Astrocyte (in vitro differentiated cells and primary cell): ENCODE measurements around the gene CD27. TPM values are rescaled to one million over a fixed set of nuclear protein-coding genes. Genes with fewer than 3 reads are reported as not detected.

Experiments used
- DNase-seq: peaks from one replicate; pipeline ENCODE4 v3.0.0-alpha.2; 2010; ENCODE audit warnings: low read depth
- FAIRE-seq: peaks from 2 replicates; lab custom pipeline; 2011; peaks lifted over from hg19 to GRCh38; lab: Jason Lieb, UNC
- H2AFZ ChIP-seq: 2 replicates; pipeline ENCODE4 v1.6.0; 2012; ENCODE audit warnings: low read depth, low read length, inconsistent platforms
- H3K27ac ChIP-seq: 2 replicates; pipeline ENCODE4 v1.5.1; 2011; ENCODE audit warnings: low read depth, low read length, inconsistent platforms
- H3K27me3 ChIP-seq: 2 replicates; pipeline ENCODE4 v1.6.0; 2011; ENCODE audit warnings: low read length, inconsistent platforms; ENCODE audit not compliant: insufficient read depth
- H3K36me3 ChIP-seq: 2 replicates; pipeline ENCODE4 v1.5.1; 2011; ENCODE audit warnings: low read length, inconsistent platforms; ENCODE audit not compliant: insufficient read depth
- H3K4me1 ChIP-seq: 2 replicates; pipeline ENCODE4 v1.5.1; 2011; ENCODE audit warnings: low read length, inconsistent platforms; ENCODE audit not compliant: insufficient read depth
- H3K4me2 ChIP-seq: 2 replicates; pipeline ENCODE4 v1.6.0; 2012; ENCODE audit warnings: low read length, inconsistent platforms
- H3K4me3 ChIP-seq: 2 replicates; pipeline ENCODE4 v1.5.1; 2011; ENCODE audit warnings: low read depth, mild to moderate bottlenecking, low read length, inconsistent platforms; ENCODE audit not compliant: insufficient read depth
- H3K79me2 ChIP-seq: 2 replicates; pipeline ENCODE4 v1.6.0; 2012; ENCODE audit warnings: mild to moderate bottlenecking, low read length, inconsistent platforms; ENCODE audit not compliant: insufficient read depth
- H3K9ac ChIP-seq: 2 replicates; pipeline ENCODE4 v1.6.0; 2012; ENCODE audit warnings: mild to moderate bottlenecking, low read length, inconsistent platforms
- H3K9me3 ChIP-seq: 2 replicates; pipeline ENCODE4 v1.5.1; 2012; ENCODE audit warnings: low read depth, mild to moderate bottlenecking, low read length, inconsistent platforms; ENCODE audit not compliant: insufficient read depth
- H4K20me1 ChIP-seq: 2 replicates; pipeline ENCODE4 v1.6.0; 2012; ENCODE audit warnings: low read length, inconsistent platforms; ENCODE audit not compliant: insufficient read depth
- H3K27ac Mint-ChIP-seq: one replicate; pipeline ENCODE4 v1.8.0; 2021; ENCODE audit warnings: mild to moderate bottlenecking, mixed read lengths; ENCODE audit not compliant: unreplicated experiment
- H3K27me3 Mint-ChIP-seq: one replicate; pipeline ENCODE4 v1.8.0; 2021; ENCODE audit warnings: low read depth, mixed read lengths; ENCODE audit not compliant: unreplicated experiment
- H3K36me3 Mint-ChIP-seq: one replicate; pipeline ENCODE4 v1.8.0; 2021; ENCODE audit warnings: low read depth, mixed read lengths; ENCODE audit not compliant: unreplicated experiment
- H3K4me1 Mint-ChIP-seq: one replicate; pipeline ENCODE4 v1.8.0; 2021; ENCODE audit warnings: low read depth, mixed read lengths; ENCODE audit not compliant: unreplicated experiment
- H3K4me3 Mint-ChIP-seq: one replicate; pipeline ENCODE4 v1.8.0; 2021; ENCODE audit warnings: mild to moderate bottlenecking, moderate library complexity, mixed read lengths; ENCODE audit not compliant: unreplicated experiment
- H3K9me3 Mint-ChIP-seq: one replicate; pipeline ENCODE4 v1.8.0; 2021; ENCODE audit warnings: mild to moderate bottlenecking, mixed read lengths; ENCODE audit not compliant: unreplicated experiment
- CTCF ChIP-seq: IDR thresholded peaks from 2 replicates; pipeline ENCODE4 v1.5.1; 2011; ENCODE audit warnings: low read depth, mild to moderate bottlenecking, inconsistent platforms, low read length, moderate library complexity; ENCODE audit not compliant: insufficient read depth
- EZH2 ChIP-seq: IDR thresholded peaks from 2 replicates; pipeline ENCODE4 v1.6.1; 2012; ENCODE audit warnings: mild to moderate bottlenecking, low read length, inconsistent platforms; ENCODE audit not compliant: insufficient read depth
- total RNA-seq: library from RNA; stranded (reverse); gene quantifications from 2 replicates; pipeline ENCODE4 v1.2.1, GENCODE V29; 2021

Gene CD27
- total RNA-seq, 1 donor from 2014 or later, result not detected

DNA sequence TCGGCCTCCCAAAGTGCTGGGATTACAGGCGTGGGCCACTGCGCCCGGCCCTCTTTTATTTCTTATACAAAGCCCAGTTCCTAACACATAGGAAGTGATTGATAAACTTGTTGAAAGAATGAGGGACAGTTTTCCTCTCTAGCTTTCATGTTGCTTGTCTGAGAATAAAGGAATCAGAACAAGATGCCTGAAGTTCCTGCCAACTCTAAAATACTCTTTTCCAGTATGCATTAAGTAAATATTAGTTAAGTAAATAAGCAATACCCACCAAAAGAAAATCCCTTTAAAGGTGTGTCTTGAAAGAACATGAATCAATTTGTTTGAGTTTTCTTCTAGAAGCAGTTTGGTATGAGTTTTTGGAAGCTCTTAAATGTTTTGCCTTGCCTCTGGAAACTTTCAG is 24.4 kb upstream of the CD27 start:
- no peak overlapping the region for H3K27ac ChIP-seq
- no peaks in the 10 kb centered on the region for H4K20me1 ChIP-seq
- no peaks in the 10 kb centered on the region for H3K9me3 ChIP-seq
- FAIRE-seq (no peak), DNase-seq (no peak)
- no peak overlapping the region for H3K9ac ChIP-seq
- TF ChIP-seq EZH2, result no peak
- no peak for TF ChIP-seq CTCF
- no peak overlapping the region for H3K4me2 ChIP-seq
- H3K4me1 ChIP-seq, result no peaks in the 10 kb centered on the region
- Mint-ChIP-seq H3K4me1 (no peaks in the 10 kb centered on the region), H3K9me3 (peaks cover 3% of the 10 kb centered on the region), H3K36me3 (no peaks in the 10 kb centered on the region), H3K4me3 (no peak overlapping the region), H3K27ac (no peak overlapping the region), H3K27me3 (peaks cover 4% of the 10 kb centered on the region)
- H3K4me3 ChIP-seq, result no peak overlapping the region
- H3K36me3 ChIP-seq, result no peaks in the 10 kb centered on the region
- H3K79me2 ChIP-seq, result no peaks in the 10 kb centered on the region
- no peaks in the 10 kb centered on the region for H3K27me3 ChIP-seq
- H2AFZ ChIP-seq, result no peak overlapping the region

- Histone ChIP-seq H3K27me3 (no peaks in the 10 kb centered on the region), H3K4me2 (no peak overlapping the region), H2AFZ (no peak overlapping the region), H3K36me3 (no peaks in the 10 kb centered on the region), H4K20me1 (no peaks in the 10 kb centered on the region), H3K9ac (no peak overlapping the region), H3K9me3 (no peaks in the 10 kb centered on the region), H3K4me1 (no peaks in the 10 kb centered on the region), H3K27ac (no peak overlapping the region), H3K4me3 (no peak overlapping the region), H3K79me2 (no peaks in the 10 kb centered on the region)
- peaks cover 2% of the 10 kb centered on the region for H3K4me1 Mint-ChIP-seq
- no peaks in the 10 kb centered on the region for H3K9me3 Mint-ChIP-seq
- TF ChIP-seq CTCF (peak; percentile 77), EZH2 (no peak)
- H3K36me3 Mint-ChIP-seq, result no peaks in the 10 kb centered on the region
- FAIRE-seq (no peak), DNase-seq (peak; percentile 75)
- no peak overlapping the region for H3K4me3 Mint-ChIP-seq
- no peak overlapping the region for H3K27ac Mint-ChIP-seq
- H3K27me3 Mint-ChIP-seq, result peaks cover 3% of the 10 kb centered on the region
These were observed 21.3 kb upstream of the CD27 start for GRCh38 chr12:6423267-6424007.

DNA sequence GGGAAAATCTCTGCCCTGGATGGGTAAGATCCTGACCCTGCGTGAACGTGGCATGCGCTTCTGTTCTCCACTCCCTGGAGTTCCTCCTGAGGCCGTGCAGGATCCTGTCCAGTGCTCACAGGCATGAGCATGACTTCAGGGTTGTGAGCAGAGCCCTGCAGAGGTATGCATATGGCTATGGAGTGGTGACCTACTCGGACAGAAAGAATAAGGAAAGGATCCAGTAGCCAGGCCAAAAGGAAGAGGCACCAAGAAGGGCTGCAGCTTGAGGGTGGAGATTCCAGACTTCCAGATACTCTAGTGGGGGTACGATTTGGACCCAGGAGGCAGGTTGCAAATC is 20.8 kb upstream of the CD27 start:
- Histone ChIP-seq H3K79me2 (no peaks in the 10 kb centered on the region), H2AFZ (no peak overlapping the region), H3K4me3 (no peak overlapping the region), H3K4me2 (no peak overlapping the region), H3K27ac (no peak overlapping the region), H4K20me1 (no peaks in the 10 kb centered on the region), H3K9ac (no peak overlapping the region), H3K4me1 (no peaks in the 10 kb centered on the region), H3K27me3 (no peaks in the 10 kb centered on the region), H3K9me3 (no peaks in the 10 kb centered on the region), H3K36me3 (no peaks in the 10 kb centered on the region)
- H3K4me3 Mint-ChIP-seq, result no peak overlapping the region
- TF ChIP-seq EZH2, result no peak
- TF ChIP-seq CTCF, result no peak
- FAIRE-seq (no peak), DNase-seq (no peak)
- H3K9me3 Mint-ChIP-seq, result no peaks in the 10 kb centered on the region
- H3K36me3 Mint-ChIP-seq, result no peaks in the 10 kb centered on the region
- H3K27ac Mint-ChIP-seq, result no peak overlapping the region
- peaks cover 2% of the 10 kb centered on the region for H3K4me1 Mint-ChIP-seq
- H3K27me3 Mint-ChIP-seq, result peaks cover 3% of the 10 kb centered on the region
